Measurements from ENCODE around the gene CNGB1.

CNGB1 gene

DNA sequence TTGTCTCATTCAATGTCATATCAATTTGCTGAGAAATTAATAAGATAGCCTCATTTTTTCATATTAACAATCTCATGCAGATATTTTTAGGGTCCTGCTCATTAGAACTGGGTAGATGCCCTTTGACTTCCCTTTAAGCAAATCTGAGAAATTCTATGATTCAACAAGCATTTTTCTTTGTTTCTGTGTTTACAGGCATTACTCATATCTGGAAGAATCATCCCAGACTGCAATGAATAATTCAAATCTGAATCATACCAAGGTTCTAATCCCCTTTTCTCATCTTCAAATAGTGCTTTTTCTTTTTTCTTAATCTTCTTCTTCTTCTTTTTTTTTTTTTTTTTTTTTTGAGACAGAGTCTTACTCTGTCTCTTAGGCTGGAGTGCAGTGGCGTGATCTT, 99.5 kb downstream of the CNGB1 start:
- Histone ChIP-seq H3K4me3 (ENCODE audit: severe bottlenecking) (no peak overlapping the region), H3K4me1 (ENCODE audit: insufficient read depth, poor library complexity, severe bottlenecking) (peaks cover 25% of the 10 kb centered on the region), H3K9me3 (ENCODE audit: severe bottlenecking) (no peaks in the 10 kb centered on the region), H3K27ac (ENCODE audit: poor library complexity, severe bottlenecking) (peak overlapping the region; percentile 86), H3K27me3 (ENCODE audit: insufficient read depth, poor library complexity, severe bottlenecking) (no peaks in the 10 kb centered on the region), H3K36me3 (ENCODE audit: low read depth) (no peaks in the 10 kb centered on the region)
- no peak for DNase-seq (ENCODE audit: low spot score)
- ATAC-seq (ENCODE audit: low read depth), result peak; percentile 92
- no peak for TF ChIP-seq CTCF (IDR thresholded peaks at IDR 0.05; ENCODE audit: poor library complexity, severe bottlenecking)

GRCh38 chr16:57870753-57871454, 100.0 kb downstream of the CNGB1 start:
- Histone ChIP-seq H3K27ac (ENCODE audit: poor library complexity, severe bottlenecking) (peak overlapping the region; percentile 86), H3K9me3 (ENCODE audit: severe bottlenecking) (no peaks in the 10 kb centered on the region), H3K27me3 (ENCODE audit: insufficient read depth, poor library complexity, severe bottlenecking) (no peaks in the 10 kb centered on the region), H3K4me1 (ENCODE audit: insufficient read depth, poor library complexity, severe bottlenecking) (peaks cover 31% of the 10 kb centered on the region), H3K4me3 (ENCODE audit: severe bottlenecking) (no peak overlapping the region), H3K36me3 (ENCODE audit: low read depth) (no peaks in the 10 kb centered on the region)
- no peak for ATAC-seq (ENCODE audit: low read depth)
- DNase-seq (ENCODE audit: low spot score), result no peak
- TF ChIP-seq CTCF (IDR thresholded peaks at IDR 0.05; ENCODE audit: poor library complexity, severe bottlenecking), result no peak

GRCh38 chr16:57868913-57869520, 101.9 kb downstream of the CNGB1 start:
- Histone ChIP-seq H3K36me3 (ENCODE audit: low read depth) (no peaks in the 10 kb centered on the region), H3K27me3 (ENCODE audit: insufficient read depth, poor library complexity, severe bottlenecking) (no peaks in the 10 kb centered on the region), H3K9me3 (ENCODE audit: severe bottlenecking) (no peaks in the 10 kb centered on the region), H3K27ac (ENCODE audit: poor library complexity, severe bottlenecking) (no peak overlapping the region), H3K4me3 (ENCODE audit: severe bottlenecking) (no peak overlapping the region), H3K4me1 (ENCODE audit: insufficient read depth, poor library complexity, severe bottlenecking) (peaks cover 38% of the 10 kb centered on the region)
- ATAC-seq (ENCODE audit: low read depth) (no peak), DNase-seq (ENCODE audit: low spot score) (no peak)
- no peak for TF ChIP-seq CTCF (IDR thresholded peaks at IDR 0.05; ENCODE audit: poor library complexity, severe bottlenecking)

DNA sequence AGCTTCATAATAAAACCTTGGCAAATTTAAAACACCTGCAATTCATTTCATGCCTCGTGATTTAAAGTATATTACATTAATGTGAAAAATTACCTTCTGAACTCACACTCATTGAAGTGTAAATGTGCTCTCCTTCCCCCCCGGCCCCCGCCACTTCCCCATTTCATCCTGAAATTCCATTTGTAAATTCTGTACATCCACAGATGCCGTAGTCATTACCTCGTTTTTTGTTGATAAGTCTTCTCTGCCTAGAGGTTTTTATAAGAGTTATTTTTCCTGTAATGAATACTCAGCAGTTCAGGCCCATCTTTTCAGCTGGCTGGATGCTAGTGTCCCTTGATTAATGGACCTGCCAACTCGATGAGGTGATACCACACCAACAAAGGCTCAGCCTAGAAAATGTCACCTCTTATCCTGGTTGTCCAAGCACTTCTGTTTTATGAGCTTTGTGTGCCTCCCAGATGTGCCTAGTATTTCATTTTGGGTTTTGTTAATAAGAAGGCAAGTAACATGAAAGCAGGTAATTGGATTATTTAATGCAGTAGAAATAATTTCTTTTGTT, 103.8 kb downstream of the CNGB1 start:
- H3K27ac ChIP-seq (ENCODE audit: poor library complexity, severe bottlenecking), result peak overlapping the region; percentile 81
- peaks cover 44% of the 10 kb centered on the region for H3K4me1 ChIP-seq (ENCODE audit: insufficient read depth, poor library complexity, severe bottlenecking)
- no peaks in the 10 kb centered on the region for H3K9me3 ChIP-seq (ENCODE audit: severe bottlenecking)
- H3K4me3 ChIP-seq (ENCODE audit: severe bottlenecking), result no peak overlapping the region
- DNase-seq (ENCODE audit: low spot score) (no peak), ATAC-seq (ENCODE audit: low read depth) (no peak)
- H3K27me3 ChIP-seq (ENCODE audit: insufficient read depth, poor library complexity, severe bottlenecking), result no peaks in the 10 kb centered on the region
- TF ChIP-seq CTCF (IDR thresholded peaks at IDR 0.05; ENCODE audit: poor library complexity, severe bottlenecking), result no peak
- H3K36me3 ChIP-seq (ENCODE audit: low read depth), result no peaks in the 10 kb centered on the region

DNA sequence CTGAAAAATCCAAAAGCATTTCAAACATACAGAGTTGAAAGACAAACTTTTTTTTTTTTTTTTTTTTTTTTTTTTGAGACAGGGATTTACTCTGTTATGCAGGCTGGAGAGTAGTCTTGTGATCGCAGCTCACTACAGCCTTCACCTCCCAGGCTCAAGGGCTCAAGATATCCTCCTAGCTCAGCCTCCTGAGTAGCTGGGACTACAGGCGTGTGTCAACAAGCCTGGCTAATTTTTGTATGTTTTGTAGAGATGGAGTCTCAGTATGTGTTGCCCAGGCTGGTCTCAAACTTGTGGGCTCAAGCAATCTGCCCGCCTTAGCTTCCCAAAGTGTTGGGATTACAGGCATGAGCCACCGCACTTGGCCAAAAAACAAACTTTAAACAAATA, 104.4 kb downstream of the CNGB1 start:
- peak overlapping the region; percentile 81 for H3K27ac ChIP-seq (ENCODE audit: poor library complexity, severe bottlenecking)
- DNase-seq (ENCODE audit: low spot score) (no peak), ATAC-seq (ENCODE audit: low read depth) (no peak; the same call in 2 of the 3 replicates)
- peaks cover 39% of the 10 kb centered on the region for H3K4me1 ChIP-seq (ENCODE audit: insufficient read depth, poor library complexity, severe bottlenecking)
- no peaks in the 10 kb centered on the region for H3K9me3 ChIP-seq (ENCODE audit: severe bottlenecking)
- no peak overlapping the region for H3K4me3 ChIP-seq (ENCODE audit: severe bottlenecking)
- TF ChIP-seq CTCF (IDR thresholded peaks at IDR 0.05; ENCODE audit: poor library complexity, severe bottlenecking), result no peak
- H3K36me3 ChIP-seq (ENCODE audit: low read depth), result no peaks in the 10 kb centered on the region
- H3K27me3 ChIP-seq (ENCODE audit: insufficient read depth, poor library complexity, severe bottlenecking), result no peaks in the 10 kb centered on the region
